Activated CD4-positive, alpha-beta T cell treated with anti-CD3 and anti-CD28 coated beads, Interleukin-2, amount 50 U/mL, for 48 hours (primary cell): ENCODE measurements around the gene SLC43A2.
"Not testable (repeated sequence)": the region's sequence is repeated elsewhere in the genome, so short reads cannot be mapped to it uniquely, and the experiment has no call there.

Source experiments
- DNase-seq, 2 experiments: peaks; one replicate each; pipeline ENCODE4 v3.0.0-alpha.2; 2020

Gene SLC43A2

GRCh38 chr17:1588821-1589585 lies 39.6 kb downstream of the SLC43A2 start:
- DNase-seq, result no peak

GRCh38 chr17:1584167-1584566 lies 44.5 kb downstream of the SLC43A2 start:
- no peak for DNase-seq

GRCh38 chr17:1583556-1583955 lies 45.1 kb downstream of the SLC43A2 start:
- no peak for DNase-seq

GRCh38 chr17:1582374-1582773 lies 46.3 kb downstream of the SLC43A2 start:
- DNase-seq, result no peak

- DNase-seq, result no peak
Observed at GRCh38 chr17:1580979-1581676, 47.5 kb downstream of the SLC43A2 start.

GRCh38 chr17:1578029-1578428 lies 50.6 kb downstream of the SLC43A2 start:
- DNase-seq, result no peak

GRCh38 chr17:1577583-1578013 lies 51.0 kb downstream of the SLC43A2 start:
- DNase-seq, result no peak

- DNase-seq, result peak in 1 of 2 experiments; percentile 17
Observed at GRCh38 chr17:1577182-1577581, 51.5 kb downstream of the SLC43A2 start.

- DNase-seq, result no peak
Observed at GRCh38 chr17:1576500-1576899, 52.1 kb downstream of the SLC43A2 start.

- DNase-seq, result no peak
Observed at GRCh38 chr17:1574697-1575471, 53.8 kb downstream of the SLC43A2 start.

GRCh38 chr17:1573932-1574696 lies 54.5 kb downstream of the SLC43A2 start:
- DNase-seq, result peak; percentile 81 to 83

GRCh38 chr17:1572646-1573045 lies 56.0 kb downstream of the SLC43A2 start:
- not testable (repeated sequence) for DNase-seq

- no peak for DNase-seq
Observed at GRCh38 chr17:1571341-1571704, 57.3 kb downstream of the SLC43A2 start.

GRCh38 chr17:1568950-1569810 lies 59.5 kb downstream of the SLC43A2 start:
- DNase-seq, result no peak

GRCh38 chr17:1566505-1567199 lies 62.0 kb downstream of the SLC43A2 start:
- DNase-seq, result peak; percentile 32 to 49

GRCh38 chr17:1565877-1566276 lies 62.8 kb downstream of the SLC43A2 start:
- DNase-seq, result no peak

GRCh38 chr17:1563786-1564613 lies 64.6 kb downstream of the SLC43A2 start:
- DNase-seq, result no peak

GRCh38 chr17:1563471-1563785 lies 65.2 kb downstream of the SLC43A2 start:
- DNase-seq, result not testable (repeated sequence)

GRCh38 chr17:1562176-1562643 lies 66.4 kb downstream of the SLC43A2 start:
- DNase-seq, result no peak
